Measurements from ENCODE around the gene PDSS2.

The PDSS2 gene

GRCh38 chr6:107423474-107423990 is 35.8 kb downstream of the PDSS2 start:
- no peak for DNase-seq (ENCODE audit: low spot score)
- no peak for TF ChIP-seq CTCF (IDR thresholded peaks at IDR 0.05; ENCODE audit: extremely low read depth, missing control alignments)

- TF ChIP-seq CTCF (IDR thresholded peaks at IDR 0.05; ENCODE audit: extremely low read depth, missing control alignments) = no peak
- no peak for DNase-seq (ENCODE audit: low spot score)
Measured at GRCh38 chr6:107421696-107422256, 37.6 kb downstream of the PDSS2 start.

- DNase-seq (ENCODE audit: low spot score) = no peak
- no peak for TF ChIP-seq CTCF (IDR thresholded peaks at IDR 0.05; ENCODE audit: extremely low read depth, missing control alignments)
Measured at GRCh38 chr6:107419733-107420132, 39.6 kb downstream of the PDSS2 start.

- peak; percentile 14 for DNase-seq (ENCODE audit: low spot score)
Measured at GRCh38 chr6:107418118-107418517, 41.2 kb downstream of the PDSS2 start.

GRCh38 chr6:107416145-107416544 is 43.2 kb downstream of the PDSS2 start:
- TF ChIP-seq CTCF (IDR thresholded peaks at IDR 0.05; ENCODE audit: extremely low read depth, missing control alignments) = no peak
- DNase-seq (ENCODE audit: low spot score) = no peak

More at GRCh38 chr6:107418118-107418517, 41.2 kb downstream of the PDSS2 start:
- peak; percentile 15 for TF ChIP-seq CTCF (IDR thresholded peaks at IDR 0.05; ENCODE audit: extremely low read depth, missing control alignments)

GRCh38 chr6:107413966-107414645 is 45.3 kb downstream of the PDSS2 start:
- no peak for DNase-seq (ENCODE audit: low spot score)
- TF ChIP-seq CTCF (IDR thresholded peaks at IDR 0.05; ENCODE audit: extremely low read depth, missing control alignments) = no peak

GRCh38 chr6:107411161-107411560 is 48.2 kb downstream of the PDSS2 start:
- no peak for TF ChIP-seq CTCF (IDR thresholded peaks at IDR 0.05; ENCODE audit: extremely low read depth, missing control alignments)
- no peak for DNase-seq (ENCODE audit: low spot score)
